Fibroblast of mammary gland (primary cell): ENCODE measurements around the gene EEF2K.

Experiments used
- DNase-seq: peaks from one replicate; pipeline ENCODE4 v3.0.0-alpha.2; 2010; ENCODE audit warnings: low read depth
- H3K4me3 ChIP-seq: 2 replicates; pipeline ENCODE4 v1.5.1; 2011; ENCODE audit warnings: low read depth, mild to moderate bottlenecking, low read length, moderate library complexity; ENCODE audit not compliant: control insufficient read depth
- CTCF ChIP-seq: conservative IDR thresholded peaks from 2 replicates; pipeline ENCODE4 v1.5.1; 2011; ENCODE audit warnings: low read depth, low read length, inconsistent platforms; ENCODE audit not compliant: control insufficient read depth, insufficient read depth

The EEF2K gene

DNA sequence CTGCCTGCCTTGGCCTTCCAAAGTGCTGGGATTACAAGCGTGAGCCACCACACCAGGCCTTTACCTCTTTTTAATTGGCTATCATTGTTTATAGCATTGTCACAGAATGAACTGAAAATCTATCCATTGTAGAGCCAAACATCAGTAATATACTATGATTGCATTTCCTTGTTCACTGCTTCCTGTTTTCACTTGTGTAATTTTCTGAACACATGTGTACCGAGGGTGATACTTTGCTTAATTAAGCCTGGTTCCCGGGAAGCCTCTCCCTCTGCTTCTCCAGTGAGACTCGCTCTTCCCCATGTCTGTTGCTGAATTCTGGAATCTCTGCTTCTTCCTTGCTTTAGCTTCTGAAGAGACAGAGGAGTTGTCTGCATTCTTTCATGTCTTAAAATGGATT is 124.2 kb downstream of the EEF2K start:
- no peak for TF ChIP-seq CTCF
- no peak for DNase-seq
- H3K4me3 ChIP-seq = no peak overlapping the region

- no peak overlapping the region for H3K4me3 ChIP-seq
- no peak for TF ChIP-seq CTCF
- DNase-seq = no peak
Measured at GRCh38 chr16:22333457-22333994, 127.4 kb downstream of the EEF2K start.

- no peak for DNase-seq
- no peak for TF ChIP-seq CTCF
- H3K4me3 ChIP-seq = no peak overlapping the region
Measured at GRCh38 chr16:22335668-22336246, 129.7 kb downstream of the EEF2K start.

- no peak for DNase-seq
- TF ChIP-seq CTCF = no peak
- H3K4me3 ChIP-seq = no peak overlapping the region
Measured at GRCh38 chr16:22336581-22336980, 130.5 kb downstream of the EEF2K start.

DNA sequence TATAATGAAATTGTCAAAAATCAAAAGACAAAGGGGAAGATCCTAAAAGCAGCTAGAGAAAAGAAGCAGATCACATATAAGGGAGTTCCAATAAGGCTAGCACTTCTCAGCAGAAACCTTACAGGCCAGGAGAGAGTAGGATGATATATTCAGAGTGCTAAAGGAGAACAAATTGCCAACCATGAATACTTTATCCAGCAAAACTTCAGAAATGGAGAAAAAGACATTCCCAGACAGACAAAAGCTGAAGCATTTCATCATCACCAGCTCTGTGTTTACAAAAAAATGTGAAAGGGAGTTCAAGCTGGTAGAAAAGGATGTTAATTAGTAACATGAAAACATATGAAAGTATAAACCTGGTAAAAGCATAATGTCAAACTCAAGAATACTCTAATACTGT is 131.0 kb downstream of the EEF2K start:
- no peak overlapping the region for H3K4me3 ChIP-seq
- no peak for DNase-seq
- TF ChIP-seq CTCF = no peak

- no peak overlapping the region for H3K4me3 ChIP-seq
- no peak for DNase-seq
- TF ChIP-seq CTCF = no peak
Measured at GRCh38 chr16:22337849-22338635, 132.0 kb downstream of the EEF2K start.
